Measurements from ENCODE around the gene MRFAP1.

Gene MRFAP1

DNA sequence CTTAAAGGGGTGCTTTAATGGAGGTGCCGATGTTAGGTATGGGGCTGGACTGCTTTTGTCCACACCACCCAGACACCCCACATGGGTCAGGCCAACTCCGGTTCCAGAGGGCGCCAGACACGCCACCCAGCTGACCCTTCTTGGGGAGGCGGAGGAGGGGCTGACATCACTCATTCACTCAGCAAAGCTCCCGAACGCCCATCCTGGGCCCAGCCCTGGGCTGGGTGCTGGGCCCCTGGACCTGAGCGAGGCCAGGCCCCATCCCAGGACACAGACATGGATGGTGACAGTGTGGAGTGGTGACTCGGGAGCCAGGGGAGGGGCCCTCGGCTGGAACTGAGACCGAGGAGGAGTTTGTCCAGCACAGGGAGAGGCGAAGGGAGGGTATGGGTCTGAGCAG is 37.4 kb upstream of the MRFAP1 start:
- DNase-seq (ENCODE audit: low spot score): no peak
- TF ChIP-seq, protein P1, sequence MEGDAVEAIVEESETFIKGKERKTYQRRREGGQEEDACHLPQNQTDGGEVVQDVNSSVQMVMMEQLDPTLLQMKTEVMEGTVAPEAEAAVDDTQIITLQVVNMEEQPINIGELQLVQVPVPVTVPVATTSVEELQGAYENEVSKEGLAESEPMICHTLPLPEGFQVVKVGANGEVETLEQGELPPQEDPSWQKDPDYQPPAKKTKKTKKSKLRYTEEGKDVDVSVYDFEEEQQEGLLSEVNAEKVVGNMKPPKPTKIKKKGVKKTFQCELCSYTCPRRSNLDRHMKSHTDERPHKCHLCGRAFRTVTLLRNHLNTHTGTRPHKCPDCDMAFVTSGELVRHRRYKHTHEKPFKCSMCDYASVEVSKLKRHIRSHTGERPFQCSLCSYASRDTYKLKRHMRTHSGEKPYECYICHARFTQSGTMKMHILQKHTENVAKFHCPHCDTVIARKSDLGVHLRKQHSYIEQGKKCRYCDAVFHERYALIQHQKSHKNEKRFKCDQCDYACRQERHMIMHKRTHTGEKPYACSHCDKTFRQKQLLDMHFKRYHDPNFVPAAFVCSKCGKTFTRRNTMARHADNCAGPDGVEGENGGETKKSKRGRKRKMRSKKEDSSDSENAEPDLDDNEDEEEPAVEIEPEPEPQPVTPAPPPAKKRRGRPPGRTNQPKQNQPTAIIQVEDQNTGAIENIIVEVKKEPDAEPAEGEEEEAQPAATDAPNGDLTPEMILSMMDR (IDR thresholded peaks at IDR 0.05; ENCODE audit: extremely low read depth, insufficient read depth, missing control alignments): no peak
- in situ Hi-C loops (cut with MboI; ENCODE audit: low pct_unique_long_range_greater_than_20kb, low sequenced_read_pairs, unreplicated experiment): no loop called here

DNA sequence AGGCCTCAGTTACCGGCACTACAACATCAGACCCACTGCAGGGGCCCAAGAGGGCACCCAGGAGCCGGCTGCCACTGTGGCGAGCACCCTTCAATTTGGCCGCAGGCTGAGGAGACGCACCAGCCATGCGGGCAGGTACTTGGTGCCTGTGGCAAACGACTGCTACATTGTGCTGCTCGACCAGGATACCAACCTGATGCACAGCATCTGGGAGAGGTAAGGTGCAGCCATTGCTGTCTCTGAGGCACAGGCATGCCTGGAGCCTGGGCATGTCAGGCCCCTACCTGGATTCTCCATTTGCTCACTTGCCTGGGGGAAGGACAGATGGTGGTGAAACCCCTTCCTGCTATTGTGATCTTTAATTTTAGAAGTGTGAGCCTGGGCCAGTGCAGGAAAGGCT is 35.4 kb upstream of the MRFAP1 start:
- TF ChIP-seq, protein P1 (IDR thresholded peaks at IDR 0.05; ENCODE audit: extremely low read depth, insufficient read depth, missing control alignments): no peak
- DNase-seq (ENCODE audit: low spot score): no peak
- in situ Hi-C loops (cut with MboI; ENCODE audit: low pct_unique_long_range_greater_than_20kb, low sequenced_read_pairs, unreplicated experiment): no loop called here

DNA sequence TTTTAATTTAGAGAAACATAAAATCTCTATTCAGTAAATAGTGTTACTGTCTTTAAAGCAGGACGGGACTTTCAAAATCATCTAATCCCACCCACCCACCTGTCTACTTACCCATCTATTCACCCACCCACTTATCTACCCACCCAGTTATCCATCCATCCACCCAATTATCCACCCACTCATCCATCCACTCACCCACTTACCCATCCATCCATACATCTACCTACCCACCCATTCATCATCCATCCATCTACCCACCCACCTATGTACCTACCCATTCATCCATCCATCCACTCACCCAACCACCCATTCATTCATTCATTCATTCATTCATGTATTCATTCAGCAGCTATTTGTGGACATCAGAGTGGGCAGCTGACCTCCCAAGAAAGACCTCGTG is 34.9 kb upstream of the MRFAP1 start:
- DNase-seq (ENCODE audit: low spot score): no peak
- in situ Hi-C loops (cut with MboI; ENCODE audit: low pct_unique_long_range_greater_than_20kb, low sequenced_read_pairs, unreplicated experiment): no loop called here
- TF ChIP-seq, protein P1 (IDR thresholded peaks at IDR 0.05; ENCODE audit: extremely low read depth, insufficient read depth, missing control alignments): no peak

DNA sequence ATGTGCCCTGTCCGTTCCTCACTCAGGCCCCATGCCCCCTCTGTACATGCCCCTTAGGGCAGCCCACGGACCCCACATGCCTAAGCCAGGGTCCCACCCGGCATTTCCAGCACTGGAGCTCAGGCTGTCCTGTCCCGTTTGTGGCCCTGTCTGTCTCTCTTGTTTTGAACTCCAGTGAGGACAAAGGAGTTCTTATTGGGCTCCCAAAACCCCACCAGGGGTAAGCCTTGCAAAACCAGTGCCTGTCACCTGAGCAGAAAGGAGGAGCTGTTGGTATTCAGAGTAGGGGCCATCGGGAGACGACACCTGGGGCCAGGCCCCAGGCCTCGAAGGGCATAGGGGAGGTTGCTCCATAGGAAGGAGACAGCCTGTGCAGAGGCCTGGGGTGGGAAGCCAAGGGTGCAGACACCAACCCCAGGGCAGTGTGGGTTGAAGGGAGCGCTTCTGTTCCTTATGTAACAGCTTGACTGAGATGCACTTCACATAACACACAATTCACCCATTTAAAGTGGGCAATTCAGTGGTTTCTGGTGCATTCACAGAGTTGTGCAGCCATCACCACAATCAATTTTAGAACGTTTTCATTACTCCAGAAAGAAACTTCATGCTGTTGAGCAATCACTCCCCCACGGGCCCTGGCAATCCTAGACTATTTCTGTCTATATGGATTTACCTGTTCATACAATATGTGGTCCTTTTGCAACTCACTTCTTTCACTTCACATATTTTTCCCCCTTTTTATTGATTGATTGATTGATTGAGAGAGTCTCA is 33.8 kb upstream of the MRFAP1 start:
- TF ChIP-seq, protein P1 (IDR thresholded peaks at IDR 0.05; ENCODE audit: extremely low read depth, insufficient read depth, missing control alignments): no peak
- no peak for DNase-seq (ENCODE audit: low spot score)
- in situ Hi-C loops (cut with MboI; ENCODE audit: low pct_unique_long_range_greater_than_20kb, low sequenced_read_pairs, unreplicated experiment): no loop called here

DNA sequence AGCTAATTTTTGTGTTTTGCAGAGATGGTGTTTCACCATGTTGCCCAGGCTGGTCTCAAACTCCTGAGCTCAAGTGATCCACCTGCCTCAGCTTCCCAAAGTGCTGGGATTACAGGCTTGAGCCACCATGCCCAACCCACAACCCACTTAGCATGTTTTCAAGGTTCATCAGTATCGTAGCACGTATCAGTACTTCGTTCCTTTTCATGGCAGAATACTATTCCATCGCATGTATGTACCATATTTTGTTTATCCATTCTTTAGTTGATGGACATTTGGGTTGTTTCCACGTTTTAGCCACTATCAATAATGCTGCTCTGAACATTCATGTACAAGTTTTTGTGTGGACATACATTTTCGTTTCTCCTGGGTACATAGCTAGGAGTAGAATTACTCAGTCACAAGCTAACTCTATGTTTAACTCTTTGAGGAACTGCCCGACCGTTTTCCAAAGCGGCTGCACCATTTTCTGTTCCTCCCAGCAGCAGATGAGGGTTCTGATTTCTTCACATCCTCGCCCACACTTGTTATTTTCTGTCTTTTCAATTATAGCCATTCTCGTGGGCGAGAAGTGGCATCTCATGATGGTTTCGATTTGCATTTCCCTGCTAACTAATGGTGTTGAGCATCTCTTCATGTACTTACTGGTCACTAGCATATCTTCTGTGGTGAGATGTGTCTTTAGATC is 33.0 kb upstream of the MRFAP1 start:
- TF ChIP-seq, protein P1 (IDR thresholded peaks at IDR 0.05; ENCODE audit: extremely low read depth, insufficient read depth, missing control alignments): no peak
- no peak for DNase-seq (ENCODE audit: low spot score)
- in situ Hi-C loops (cut with MboI; ENCODE audit: low pct_unique_long_range_greater_than_20kb, low sequenced_read_pairs, unreplicated experiment): no loop called here

DNA sequence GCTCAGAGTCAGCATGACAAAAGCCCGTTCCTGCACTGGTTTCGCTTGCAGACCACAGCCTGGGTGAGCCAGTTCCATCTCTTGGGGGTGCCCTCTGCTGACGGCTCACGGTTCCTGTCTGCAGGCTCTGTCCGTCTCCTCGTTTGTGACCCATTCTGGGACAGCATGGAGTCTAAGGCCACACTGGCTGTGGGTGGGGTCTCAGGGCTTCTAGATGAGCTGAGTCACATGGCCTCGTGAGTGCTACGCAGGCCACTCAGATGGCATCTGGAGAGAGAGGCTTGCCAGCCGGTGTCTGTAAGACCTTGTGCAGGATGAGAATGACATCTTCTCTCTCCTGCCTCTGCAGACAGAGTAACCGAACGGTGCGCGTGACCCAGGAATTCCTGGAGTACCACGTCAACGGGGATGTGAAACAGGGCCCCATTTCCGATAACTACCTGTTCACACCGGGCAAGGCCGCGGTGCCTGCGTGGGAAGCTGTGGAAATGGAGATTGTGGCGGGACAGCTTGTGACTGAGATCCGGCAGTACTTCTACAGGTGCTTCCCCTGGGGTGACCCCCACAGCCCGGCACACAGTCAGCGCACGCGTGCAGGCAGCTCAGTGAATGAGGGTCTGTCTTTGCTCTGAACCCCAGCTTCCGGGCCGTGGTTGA is 31.6 kb upstream of the MRFAP1 start:
- no peak for DNase-seq (ENCODE audit: low spot score)
- in situ Hi-C loops (cut with MboI; ENCODE audit: low pct_unique_long_range_greater_than_20kb, low sequenced_read_pairs, unreplicated experiment): no loop called here
- TF ChIP-seq, protein P1 (IDR thresholded peaks at IDR 0.05; ENCODE audit: extremely low read depth, insufficient read depth, missing control alignments): no peak

All from GM13977 (cell line).